Right cardiac atrium (tissue), 5 donors: Measurements from ENCODE around the gene SRRM3. TPM values are rescaled to one million over a fixed set of nuclear protein-coding genes. Genes with fewer than 3 reads are reported as not detected.
A peak's percentile ranks its signal among the peaks of the same experiment; 100 is the strongest.
"Not testable (repeated sequence)": the region's sequence is repeated elsewhere in the genome, so short reads cannot be mapped to it uniquely, and the experiment has no call there.

Source experiments
- ATAC-seq, 2 donors: fragments of 200-7000 bp; cut with Tn5 transposase; one replicate each; pipeline versions ENCODE4 v1.8.0 to v1.9.1; 2020; ENCODE audit warnings: moderate library complexity in 2 of 2, mild to moderate bottlenecking in 1 of 2
- DNase-seq, 3 donors: peaks; one replicate each; pipeline ENCODE4 v3.0.0-alpha.2; 2020
- H3K27ac ChIP-seq: one replicate; pipeline ENCODE4 v1.5.1; 2013; ENCODE audit warnings: mild to moderate bottlenecking, low read length, control low read depth, moderate library complexity
- H3K27me3 ChIP-seq: one replicate; pipeline ENCODE4 v1.6.1; 2013; ENCODE audit not compliant: control insufficient read depth, insufficient read depth
- H3K4me1 ChIP-seq: one replicate; pipeline ENCODE4 v1.6.1; 2013; ENCODE audit warnings: low read length; ENCODE audit not compliant: control insufficient read depth, insufficient read depth
- H3K4me3 ChIP-seq: one replicate; pipeline ENCODE4 v1.5.1; 2013; ENCODE audit warnings: low read length, control low read depth
- H3K9me3 ChIP-seq: one replicate; pipeline ENCODE4 v1.6.1; 2013; ENCODE audit warnings: low read length; ENCODE audit not compliant: control insufficient read depth
- WGBS: extraction: QIAGEN DNeasy Blood & Tissue Kit; methylation state at CpG from one replicate; pipeline ENCODE4 v1.1.7; 2013; 5-methylcytosine and 5-hydroxymethylcytosine counted together
- intact Hi-C, 4 donors: fragments of 100-400 bp; cut with DNase I; formaldehyde crosslinking; loops; one replicate each; pipeline versions ENCODE4 v1.11.0 to v1.14.0; 2022 to 2023
- polyA plus RNA-seq: library from polyadenylated mRNA; stranded (reverse); fragments of 200-250 nt; gene quantifications from one replicate; pipeline ENCODE4 v1.2.3, GENCODE V29; 2013
- total RNA-seq, 4 donors: library from RNA; stranded (reverse); fragmentation: NEBNext Ultra II Directional; extraction: Animal tissue kit (Norgen Biotek cat#: 25700); gene quantifications; one replicate each; pipeline ENCODE4 v1.2.1, GENCODE V29; 2021
- donor health status: healthy with polysubstance abuse.
- donor health status: DM: no; HTN: yes; CAD: no.
- donor health status: DM: no; HTN: no; CAD: no.
- donor health status: DM: no; HTN: yes; CAD: no; lungs with severe emphysema.
- donor health status: DM: yes; HTN: yes; CAD: no.

Gene SRRM3
- total and polyA plus RNA-seq, 5 donors = 20.6 to 52.8 (median 25.0) TPM

- intact Hi-C loops = no loop called here
- no peaks in the 10 kb centered on the region for H3K9me3 ChIP-seq
- H3K27me3 ChIP-seq = no peaks in the 10 kb centered on the region
- WGBS = 83% methylated on average over 6 of the region's 6 CpGs
- no peak overlapping the region for H3K4me3 ChIP-seq
- no peak for DNase-seq
- peak overlapping the region; percentile 83 for H3K27ac ChIP-seq
- H3K4me1 ChIP-seq = peaks cover 27% of the 10 kb centered on the region
- no peak for ATAC-seq
These were observed 132.7 kb downstream of the SRRM3 start for GRCh38 chr7:76334320-76334967.

- H3K4me3 ChIP-seq, intact Hi-C loops, DNase-seq, ATAC-seq, H3K27me3 ChIP-seq, H3K9me3 ChIP-seq: not testable (repeated sequence)
- 82% methylated on average over 2 of the region's 2 CpGs for WGBS
- Histone ChIP-seq H3K4me1 (peaks cover 27% of the 10 kb centered on the region), H3K27ac (peak overlapping the region; percentile 65)
These were observed 133.7 kb downstream of the SRRM3 start for GRCh38 chr7:76335417-76335816.

GRCh38 chr7:76336094-76336493, 134.4 kb downstream of the SRRM3 start:
- Histone ChIP-seq H3K27ac (peak overlapping the region; percentile 65), H3K9me3 (no peaks in the 10 kb centered on the region), H3K4me3 (no peak overlapping the region), H3K4me1 (peaks cover 30% of the 10 kb centered on the region), H3K27me3 (no peaks in the 10 kb centered on the region)
- DNase-seq (no peak), ATAC-seq (no peak)
- intact Hi-C loops = no loop called here

Other genes starting within 250 kb of the SRRM3 start
- gene TMEM120A, start 207.3 kb upstream of the SRRM3 start, total RNA-seq = 100 to 1,000 TPM in 1 of 4 donors, 10 to 100 TPM in 3; 67.7 to 111 (median 82.3) TPM
- gene TMEM120A, start 207.3 kb upstream of the SRRM3 start, polyA plus RNA-seq = 88.7 TPM
- gene STYXL1, start 153.9 kb upstream of the SRRM3 start, total RNA-seq = 10 to 100 TPM; 10.2 to 28.5 (median 21.1) TPM
- gene STYXL1, start 153.9 kb upstream of the SRRM3 start, polyA plus RNA-seq = 43.7 TPM
- 100 to 1,000 TPM; 336 to 499 (median 479) TPM for gene MDH2, start 153.8 kb upstream of the SRRM3 start, total RNA-seq
- gene MDH2, start 153.8 kb upstream of the SRRM3 start, polyA plus RNA-seq = 310 TPM
- gene HSPB1, start 100.8 kb downstream of the SRRM3 start, total RNA-seq = 1,000 to 10,000 TPM; 1,069 to 1,850 (median 1,464) TPM
- gene HSPB1, start 100.8 kb downstream of the SRRM3 start, polyA plus RNA-seq = 2,464 TPM
- 100 to 1,000 TPM; 209 to 282 (median 253) TPM for gene YWHAG, start 157.1 kb downstream of the SRRM3 start, total RNA-seq
- 139 TPM for gene YWHAG, start 157.1 kb downstream of the SRRM3 start, polyA plus RNA-seq
- 1 to 10 TPM in 2 of 4 donors, under 1 TPM in 2; 0.78 to 1.3 (median 0.96) TPM for gene SSC4D, start 207.8 kb downstream of the SRRM3 start, total RNA-seq
- gene SSC4D, start 207.8 kb downstream of the SRRM3 start, polyA plus RNA-seq = 2.1 TPM
- 1 to 10 TPM in 2 of 4 donors, under 1 TPM in 1, not detected in 1; 0.50 to 2.5 (median 2.4) TPM for gene ZP3, start 223.1 kb downstream of the SRRM3 start, total RNA-seq
- gene ZP3, start 223.1 kb downstream of the SRRM3 start, polyA plus RNA-seq = 0.77 TPM